ENCODE data around the gene MYBPH. TPM values are rescaled to one million over a fixed set of nuclear protein-coding genes. Genes with fewer than 3 reads are reported as not detected.

MYBPH gene
- total RNA-seq, 2 donors from 2014 or later = not detected

DNA sequence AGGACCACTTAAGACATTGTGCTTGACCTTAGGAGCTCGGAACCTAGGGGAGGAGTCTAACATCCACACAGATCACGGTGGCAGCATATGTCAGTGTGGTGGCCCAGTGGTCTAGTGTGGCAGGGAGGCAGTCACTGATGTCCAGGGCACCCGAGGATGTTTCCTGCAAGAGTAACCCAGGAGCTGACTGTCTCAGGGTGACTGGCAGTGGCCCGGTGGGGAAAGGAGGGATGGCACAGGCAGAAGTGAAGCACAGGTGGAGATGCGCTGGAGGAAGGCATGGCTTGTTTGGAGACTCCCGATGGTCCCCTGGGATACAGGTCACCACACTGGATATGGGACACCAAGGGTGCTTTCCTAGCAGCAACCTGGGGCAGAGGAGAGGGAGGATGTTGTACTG lies 37.5 kb upstream of the MYBPH start:
- DNase-seq (ENCODE audit: low spot score) = no peak
- H3K9me3 ChIP-seq = no peaks in the 10 kb centered on the region
- H3K4me3 ChIP-seq = no peak overlapping the region
- H3K36me3 ChIP-seq = no peaks in the 10 kb centered on the region
- no peaks in the 10 kb centered on the region for H3K27me3 ChIP-seq
- no peaks in the 10 kb centered on the region for H3K4me1 ChIP-seq
- no peak overlapping the region for H3K27ac ChIP-seq
- no peak for TF ChIP-seq CTCF (IDR thresholded peaks at IDR 0.05)

DNA sequence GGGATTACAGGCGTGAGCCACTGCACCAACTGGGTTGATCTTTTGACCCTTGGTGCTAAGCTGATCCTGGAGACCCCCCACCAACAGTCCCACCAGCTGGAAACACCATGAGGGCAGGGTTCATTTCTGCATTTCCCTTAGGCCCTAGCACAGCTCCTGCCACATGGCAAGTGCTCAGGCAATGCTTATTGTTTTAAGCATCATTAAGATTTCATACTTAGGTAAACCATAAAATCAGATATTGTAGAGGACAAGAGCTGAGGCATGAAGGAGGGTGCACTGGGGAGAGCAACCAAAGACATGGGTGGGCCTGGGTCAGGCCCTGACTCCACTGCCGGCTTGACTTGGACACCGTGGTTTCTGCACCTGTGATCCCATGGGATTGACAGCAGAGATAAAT lies 36.2 kb upstream of the MYBPH start:
- Histone ChIP-seq H3K36me3 (no peaks in the 10 kb centered on the region), H3K4me1 (no peaks in the 10 kb centered on the region), H3K27ac (no peak overlapping the region), H3K4me3 (no peak overlapping the region), H3K27me3 (no peaks in the 10 kb centered on the region), H3K9me3 (no peaks in the 10 kb centered on the region)
- DNase-seq (ENCODE audit: low spot score) = no peak
- TF ChIP-seq CTCF (IDR thresholded peaks at IDR 0.05) = no peak

GRCh38 chr1:203210988-203211387 lies 35.4 kb upstream of the MYBPH start:
- no peaks in the 10 kb centered on the region for H3K27me3 ChIP-seq
- H3K4me1 ChIP-seq = no peaks in the 10 kb centered on the region
- TF ChIP-seq CTCF (IDR thresholded peaks at IDR 0.05) = no peak
- no peak for DNase-seq (ENCODE audit: low spot score)
- H3K27ac ChIP-seq = no peak overlapping the region
- no peaks in the 10 kb centered on the region for H3K36me3 ChIP-seq
- no peak overlapping the region for H3K4me3 ChIP-seq
- H3K9me3 ChIP-seq = no peaks in the 10 kb centered on the region

DNA sequence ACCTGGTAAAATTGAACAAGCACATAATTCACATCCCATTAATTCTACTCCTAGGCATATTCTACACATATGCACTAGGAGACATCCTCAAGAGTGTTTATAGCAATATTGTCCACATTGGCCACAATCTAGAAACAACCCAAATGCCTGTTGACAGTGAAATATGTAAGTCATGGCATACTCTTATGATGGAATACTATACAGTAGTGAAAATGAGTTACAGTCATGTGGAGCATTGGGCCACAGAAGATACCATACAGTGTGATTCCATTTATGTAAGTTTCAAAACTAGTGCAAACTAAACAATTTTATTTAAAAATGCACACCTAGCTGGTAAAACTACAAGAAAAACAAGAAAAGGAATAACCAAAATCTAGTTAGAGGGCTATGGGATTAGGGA lies 34.7 kb upstream of the MYBPH start:
- Histone ChIP-seq H3K27me3 (no peaks in the 10 kb centered on the region), H3K36me3 (no peaks in the 10 kb centered on the region), H3K4me1 (no peaks in the 10 kb centered on the region), H3K9me3 (no peaks in the 10 kb centered on the region), H3K4me3 (no peak overlapping the region), H3K27ac (no peak overlapping the region)
- no peak for TF ChIP-seq CTCF (IDR thresholded peaks at IDR 0.05)
- no peak for DNase-seq (ENCODE audit: low spot score)

- DNase-seq (ENCODE audit: low spot score) = no peak
- Histone ChIP-seq H3K4me3 (no peak overlapping the region), H3K27ac (no peak overlapping the region), H3K4me1 (peaks cover 0 to 1% of the 10 kb centered on the region in 2 donors), H3K36me3 (no peaks in the 10 kb centered on the region), H3K27me3 (no peaks in the 10 kb centered on the region), H3K9me3 (no peaks in the 10 kb centered on the region)
- TF ChIP-seq CTCF (IDR thresholded peaks at IDR 0.05) = no peak
These were observed 32.6 kb upstream of the MYBPH start for GRCh38 chr1:203208181-203208580.

DNA sequence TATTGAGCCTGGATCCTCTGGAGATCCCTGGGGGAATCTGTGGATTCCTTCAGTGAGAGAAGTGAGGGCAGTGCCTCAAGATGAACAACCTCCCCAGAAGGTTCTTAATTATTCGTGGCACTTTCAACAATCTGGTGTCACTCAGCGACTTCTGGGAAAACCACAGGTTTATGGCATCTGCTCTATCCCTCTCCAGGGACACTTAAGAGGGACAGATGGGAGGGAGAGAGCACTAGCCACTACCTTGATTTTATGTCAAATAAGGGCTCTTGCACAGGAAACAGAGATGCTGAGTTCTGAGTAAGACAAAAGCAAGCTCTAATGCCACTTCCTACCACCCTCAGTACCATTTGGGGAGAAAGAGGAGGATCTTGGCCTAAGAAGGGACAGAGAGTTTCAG lies 32.1 kb upstream of the MYBPH start:
- no peaks in the 10 kb centered on the region for H3K27me3 ChIP-seq
- no peak for DNase-seq (ENCODE audit: low spot score)
- no peaks in the 10 kb centered on the region for H3K9me3 ChIP-seq
- H3K4me3 ChIP-seq = no peak overlapping the region
- no peak for TF ChIP-seq CTCF (IDR thresholded peaks at IDR 0.05)
- H3K36me3 ChIP-seq = no peaks in the 10 kb centered on the region
- peaks cover 0 to 5% of the 10 kb centered on the region in 2 donors for H3K4me1 ChIP-seq
- H3K27ac ChIP-seq = no peak overlapping the region

Data from right atrium auricular region (tissue), 2 donors.